ENCODE measurements around the gene TXNRD2. TPM values are rescaled to one million over a fixed set of nuclear protein-coding genes. Genes with fewer than 3 reads are reported as not detected.

TXNRD2 gene
- total RNA-seq, 1 donor from 2014 or later: 25.7 TPM

- no peaks in the 10 kb centered on the region for H3K9me3 ChIP-seq (ENCODE audit: insufficient read depth, low read depth, low read length)
- H3K27ac Mint-ChIP-seq (ENCODE audit: unreplicated experiment): peak overlapping the region; percentile 80
- peaks cover 7% of the 10 kb centered on the region for H3K36me3 Mint-ChIP-seq (ENCODE audit: low read depth, unreplicated experiment)
- no peak overlapping the region for H2AFZ ChIP-seq (ENCODE audit: low read depth, low read length)
- H3K4me3 Mint-ChIP-seq (ENCODE audit: unreplicated experiment): no peak overlapping the region
- no peaks in the 10 kb centered on the region for H3K27me3 ChIP-seq (ENCODE audit: insufficient read depth, low read length)
- FAIRE-seq: no peak
- no peak for TF ChIP-seq CTCF (IDR thresholded peaks at IDR 0.05; ENCODE audit: insufficient read depth, low read depth, low read length)
- no peak for TF ChIP-seq EZH2 (IDR thresholded peaks at IDR 0.05; ENCODE audit: insufficient read depth, low read length)
- peak overlapping the region; percentile 52 for H3K9ac ChIP-seq (ENCODE audit: low read length)
- H3K4me2 ChIP-seq (ENCODE audit: low read length): peak overlapping the region; percentile 8
- H4K20me1 ChIP-seq (ENCODE audit: insufficient read depth, low read length): peaks cover 25% of the 10 kb centered on the region
- H3K4me1 Mint-ChIP-seq (ENCODE audit: low read depth, unreplicated experiment): peaks cover 25% of the 10 kb centered on the region
- peaks cover 35% of the 10 kb centered on the region for H3K4me1 ChIP-seq (ENCODE audit: insufficient read depth, low read length)
- H3K79me2 ChIP-seq (ENCODE audit: insufficient read depth, low read length): peaks cover 73% of the 10 kb centered on the region
- no peaks in the 10 kb centered on the region for H3K9me3 Mint-ChIP-seq (ENCODE audit: unreplicated experiment)
- DNase-seq (ENCODE audit: low read depth): no peak
- peaks cover 8% of the 10 kb centered on the region for H3K36me3 ChIP-seq (ENCODE audit: insufficient read depth, low read length)
- H3K4me3 ChIP-seq (ENCODE audit: insufficient read depth, low read depth, low read length): no peak overlapping the region
- peak overlapping the region; percentile 34 for H3K27ac ChIP-seq (ENCODE audit: low read depth, low read length)
- H3K27me3 Mint-ChIP-seq (ENCODE audit: low read depth, unreplicated experiment): no peaks in the 10 kb centered on the region
Measured at GRCh38 chr22:19948057-19948760, 6.6 kb upstream of the TXNRD2 start.

- peaks cover 65% of the 10 kb centered on the region for H3K79me2 ChIP-seq (ENCODE audit: insufficient read depth, low read length)
- no peak for TF ChIP-seq EZH2 (IDR thresholded peaks at IDR 0.05; ENCODE audit: insufficient read depth, low read length)
- TF ChIP-seq CTCF (IDR thresholded peaks at IDR 0.05; ENCODE audit: insufficient read depth, low read depth, low read length): peak; percentile 18
- Mint-ChIP-seq H3K27ac (ENCODE audit: unreplicated experiment) (peak overlapping the region; percentile 100), H3K4me1 (ENCODE audit: low read depth, unreplicated experiment) (peaks cover 30% of the 10 kb centered on the region), H3K27me3 (ENCODE audit: low read depth, unreplicated experiment) (no peaks in the 10 kb centered on the region), H3K9me3 (ENCODE audit: unreplicated experiment) (no peaks in the 10 kb centered on the region), H3K36me3 (ENCODE audit: low read depth, unreplicated experiment) (peaks cover 4% of the 10 kb centered on the region), H3K4me3 (ENCODE audit: unreplicated experiment) (peak overlapping the region; percentile 92)
- peak overlapping the region; percentile 70 for H3K4me3 ChIP-seq (ENCODE audit: insufficient read depth, low read depth, low read length)
- peaks cover 41% of the 10 kb centered on the region for H3K4me1 ChIP-seq (ENCODE audit: insufficient read depth, low read length)
- FAIRE-seq (no peak), DNase-seq (ENCODE audit: low read depth) (peak; percentile 89)
- H2AFZ ChIP-seq (ENCODE audit: low read depth, low read length): peak overlapping the region; percentile 23
- H3K27ac ChIP-seq (ENCODE audit: low read depth, low read length): peak overlapping the region; percentile 98
- peak overlapping the region; percentile 90 for H3K4me2 ChIP-seq (ENCODE audit: low read length)
- no peaks in the 10 kb centered on the region for H3K9me3 ChIP-seq (ENCODE audit: insufficient read depth, low read depth, low read length)
- H3K27me3 ChIP-seq (ENCODE audit: insufficient read depth, low read length): no peaks in the 10 kb centered on the region
- H3K9ac ChIP-seq (ENCODE audit: low read length): peak overlapping the region; percentile 92
- H4K20me1 ChIP-seq (ENCODE audit: insufficient read depth, low read length): peaks cover 4% of the 10 kb centered on the region
- H3K36me3 ChIP-seq (ENCODE audit: insufficient read depth, low read length): no peaks in the 10 kb centered on the region
Measured at GRCh38 chr22:19943082-19944026, 1.7 kb upstream of the TXNRD2 start.
